Measurements from ENCODE around the gene SPECC1. TPM values are rescaled to one million over a fixed set of nuclear protein-coding genes. Genes with fewer than 3 reads are reported as not detected.

SPECC1 gene
- total and polyA plus RNA-seq, 10 of the 15 experiments (the other 5 are each of a cell fraction or from before 2014, with no cell fraction given) = 6.4 to 40.6 (median 23.9) TPM

- TF ChIP-seq WRNIP1 (IDR thresholded peaks at IDR 0.05; ENCODE audit: borderline replicate concordance, low read depth, low read length) = no peak
- no peak for TF ChIP-seq RB1 (IDR thresholded peaks at IDR 0.05; ENCODE audit: borderline replicate concordance)
- peak; percentile 100 for TF ChIP-seq ZNF384 (IDR thresholded peaks at IDR 0.05; ENCODE audit: borderline replicate concordance, low read depth, low read length)
- TF ChIP-seq, protein P1, sequence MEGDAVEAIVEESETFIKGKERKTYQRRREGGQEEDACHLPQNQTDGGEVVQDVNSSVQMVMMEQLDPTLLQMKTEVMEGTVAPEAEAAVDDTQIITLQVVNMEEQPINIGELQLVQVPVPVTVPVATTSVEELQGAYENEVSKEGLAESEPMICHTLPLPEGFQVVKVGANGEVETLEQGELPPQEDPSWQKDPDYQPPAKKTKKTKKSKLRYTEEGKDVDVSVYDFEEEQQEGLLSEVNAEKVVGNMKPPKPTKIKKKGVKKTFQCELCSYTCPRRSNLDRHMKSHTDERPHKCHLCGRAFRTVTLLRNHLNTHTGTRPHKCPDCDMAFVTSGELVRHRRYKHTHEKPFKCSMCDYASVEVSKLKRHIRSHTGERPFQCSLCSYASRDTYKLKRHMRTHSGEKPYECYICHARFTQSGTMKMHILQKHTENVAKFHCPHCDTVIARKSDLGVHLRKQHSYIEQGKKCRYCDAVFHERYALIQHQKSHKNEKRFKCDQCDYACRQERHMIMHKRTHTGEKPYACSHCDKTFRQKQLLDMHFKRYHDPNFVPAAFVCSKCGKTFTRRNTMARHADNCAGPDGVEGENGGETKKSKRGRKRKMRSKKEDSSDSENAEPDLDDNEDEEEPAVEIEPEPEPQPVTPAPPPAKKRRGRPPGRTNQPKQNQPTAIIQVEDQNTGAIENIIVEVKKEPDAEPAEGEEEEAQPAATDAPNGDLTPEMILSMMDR (IDR thresholded peaks at IDR 0.05 in 2 of 3, conservative IDR thresholded peaks at IDR 0.05 in 1 of 3; ENCODE audit: control insufficient read depth in 2 of 3, extremely low read depth in 1 of 3, insufficient read depth in 1 of 3, low read depth in 3 of 3, low read length in 3 of 3) = peak; percentile 50 to 65 (median 55)
- no peak for TF ChIP-seq JUNB (IDR thresholded peaks at IDR 0.05)
- TF ChIP-seq RAD21 (IDR thresholded peaks at IDR 0.05; ENCODE audit: insufficient read depth, low read depth, low read length) = peak; percentile 66
These were observed 107.6 kb downstream of the SPECC1 start (continued) for GRCh38 chr17:20116683-20117309.

DNA sequence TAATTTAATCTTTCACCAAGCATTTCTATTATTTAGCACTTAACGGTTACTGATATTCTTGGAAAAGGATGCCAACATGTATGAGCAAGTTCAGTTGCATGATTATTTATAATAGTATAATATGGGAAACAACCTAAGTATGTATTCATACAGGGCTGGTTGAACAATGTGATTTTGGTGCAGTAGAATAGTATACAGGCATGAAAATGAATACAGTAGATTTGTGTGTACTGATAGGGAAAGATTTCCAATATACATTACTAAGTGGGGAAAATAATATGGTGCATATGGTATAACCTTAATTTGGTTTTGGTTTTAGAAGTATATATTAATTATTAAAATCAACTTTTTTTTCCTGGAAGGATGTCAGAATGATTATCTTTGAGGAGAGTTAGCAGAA is 109.1 kb downstream of the SPECC1 start:
- Histone ChIP-seq H3K4me2 (ENCODE audit: control insufficient read depth, insufficient read depth) (no peak overlapping the region), H3K27ac (ENCODE audit: control insufficient read depth, insufficient read depth) (no peak overlapping the region), H3K27me3 (replicated peaks in 1 of 2; ENCODE audit: control insufficient read depth in 2 of 2, insufficient read depth in 2 of 2, low read length in 1 of 2) (no peaks in the 10 kb centered on the region), H2AFZ (ENCODE audit: control insufficient read depth, low read depth, low read length) (no peak overlapping the region), H3K36me3 (ENCODE audit: control insufficient read depth in 2 of 2, insufficient read depth in 2 of 2, low read length in 1 of 2) (no peaks in the 10 kb centered on the region), H3K4me3 (no peak overlapping the region), H3K79me2 (ENCODE audit: control insufficient read depth, insufficient read depth, low read length) (no peaks in the 10 kb centered on the region), H4K20me1 (ENCODE audit: control insufficient read depth, insufficient read depth) (no peaks in the 10 kb centered on the region; the same call in 1 of the 2 replicates), H3K9me3 (replicated peaks; ENCODE audit: control insufficient read depth, insufficient read depth, low read length) (no peaks in the 10 kb centered on the region), H3K9ac (ENCODE audit: control insufficient read depth, insufficient read depth, low read length) (no peak overlapping the region), H3K4me1 (ENCODE audit: control insufficient read depth, insufficient read depth, low read length) (no peaks in the 10 kb centered on the region)
- FAIRE-seq = no peak
- ChIA-PET CTCF (interaction anchor here (3.1 kb wide), 1 partner anchor 125 kb away, joined by 28 read pairs; no protein-coding TSS in a partner anchor), POLR2A (no interaction called here), SMC1A (ENCODE audit: uncharacterized antibody, unreplicated experiment) (no interaction called here), RAD21 (ENCODE audit: unreplicated experiment) (interaction anchor here (2.3 kb wide), 1 partner anchor 125 kb away, joined by 15 read pairs; no protein-coding TSS in a partner anchor)
- no peak for ATAC-seq
- TF ChIP-seq CBX3 (IDR thresholded peaks at IDR 0.05; ENCODE audit: borderline replicate concordance, low read depth) (no peak), SUZ12 (IDR thresholded peaks at IDR 0.05; ENCODE audit: unreplicated experiment) (no peak), RAD51 (IDR thresholded peaks at IDR 0.05) (no peak), EGR1 (IDR thresholded peaks at IDR 0.05; ENCODE audit: borderline replicate concordance in 1 of 2, low read depth in 2 of 2, low read length in 2 of 2) (no peak), ZNF622 (IDR thresholded peaks at IDR 0.05) (no peak), ATF3 (IDR thresholded peaks at IDR 0.05; ENCODE audit: borderline replicate concordance, extremely low read depth, low read depth, low read length) (no peak), ZNF217 (IDR thresholded peaks at IDR 0.05) (no peak), NR2C2 (IDR thresholded peaks at IDR 0.05; ENCODE audit: borderline replicate concordance, control insufficient read depth, insufficient read length, low read depth) (no peak)
- TF ChIP-seq, protein P2, sequence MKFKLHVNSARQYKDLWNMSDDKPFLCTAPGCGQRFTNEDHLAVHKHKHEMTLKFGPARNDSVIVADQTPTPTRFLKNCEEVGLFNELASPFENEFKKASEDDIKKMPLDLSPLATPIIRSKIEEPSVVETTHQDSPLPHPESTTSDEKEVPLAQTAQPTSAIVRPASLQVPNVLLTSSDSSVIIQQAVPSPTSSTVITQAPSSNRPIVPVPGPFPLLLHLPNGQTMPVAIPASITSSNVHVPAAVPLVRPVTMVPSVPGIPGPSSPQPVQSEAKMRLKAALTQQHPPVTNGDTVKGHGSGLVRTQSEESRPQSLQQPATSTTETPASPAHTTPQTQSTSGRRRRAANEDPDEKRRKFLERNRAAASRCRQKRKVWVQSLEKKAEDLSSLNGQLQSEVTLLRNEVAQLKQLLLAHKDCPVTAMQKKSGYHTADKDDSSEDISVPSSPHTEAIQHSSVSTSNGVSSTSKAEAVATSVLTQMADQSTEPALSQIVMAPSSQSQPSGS (IDR thresholded peaks at IDR 0.05; ENCODE audit: low read length) = no peak
- no TSS peak for BruUV-seq (replicated peaks)
- intact Hi-C loops (cut with micrococcal nuclease; ENCODE audit: unreplicated experiment) (loop anchor here (5.0 kb wide), 1 partner anchor 111 kb away; the partner anchor contains the start of gene SPECC1), in situ Hi-C loops (cut with MboI) (no loop called here)
- 96% methylated on average over 1 of the region's 1 CpG for WGBS (ENCODE audit: insufficient coverage, insufficient replicate concordance, low lambda C conversion rate, missing lambda C conversion rate)
- DNase-seq (ENCODE audit: low read depth, low spot score) = no peak
